ENCODE data around the gene FOSL2. TPM values are rescaled to one million over a fixed set of nuclear protein-coding genes. Genes with fewer than 3 reads are reported as not detected.

Gene FOSL2
- polyA plus RNA-seq, 1 donor (not counting 4 experiments of a cell fraction or from before 2014, with no cell fraction given) = 24.1 TPM

DNA sequence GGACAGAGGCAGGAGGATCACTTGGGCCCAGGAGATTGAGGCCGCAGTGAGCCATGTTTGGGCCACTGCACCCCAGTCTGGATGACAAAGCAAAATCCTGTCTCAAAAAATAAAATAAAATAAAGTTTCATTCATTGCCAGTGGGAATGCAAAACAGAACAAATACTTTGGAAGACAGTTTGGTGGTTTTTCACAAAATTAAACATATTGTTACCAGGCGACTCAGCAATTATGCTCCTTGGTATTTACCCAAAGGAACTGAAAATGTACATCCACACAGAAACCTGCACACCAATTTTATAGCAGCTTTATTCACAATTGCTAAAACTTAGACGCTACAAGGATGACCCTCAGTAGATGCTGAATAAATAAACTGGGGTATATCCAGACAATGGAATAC, 35.8 kb downstream of the FOSL2 start:
- no peaks in the 10 kb centered on the region for H3K36me3 ChIP-seq (ENCODE audit: control insufficient read depth in 2 of 2, extremely low read depth in 1 of 2, insufficient read depth in 2 of 2, low read length in 2 of 2)
- H3K79me2 ChIP-seq (ENCODE audit: control insufficient read depth, insufficient read depth, low read length) = no peaks in the 10 kb centered on the region
- no peak overlapping the region for H3K27ac ChIP-seq (ENCODE audit: control insufficient read depth, insufficient read depth, low read length)
- no peak for FAIRE-seq
- no peak for DNase-seq (ENCODE audit: low read depth, low spot score)
- dilution Hi-C loops (cut with MboI; ENCODE audit: extremely low pct_ligation_motif_present, low sequenced_read_pairs) = no loop called here
- H3K9me3 ChIP-seq (ENCODE audit: control insufficient read depth, low read depth, low read length) = peaks cover 5% of the 10 kb centered on the region
- TF ChIP-seq EZH2 (IDR thresholded peaks at IDR 0.05; ENCODE audit: low read length) = no peak
- TF ChIP-seq, protein P1, sequence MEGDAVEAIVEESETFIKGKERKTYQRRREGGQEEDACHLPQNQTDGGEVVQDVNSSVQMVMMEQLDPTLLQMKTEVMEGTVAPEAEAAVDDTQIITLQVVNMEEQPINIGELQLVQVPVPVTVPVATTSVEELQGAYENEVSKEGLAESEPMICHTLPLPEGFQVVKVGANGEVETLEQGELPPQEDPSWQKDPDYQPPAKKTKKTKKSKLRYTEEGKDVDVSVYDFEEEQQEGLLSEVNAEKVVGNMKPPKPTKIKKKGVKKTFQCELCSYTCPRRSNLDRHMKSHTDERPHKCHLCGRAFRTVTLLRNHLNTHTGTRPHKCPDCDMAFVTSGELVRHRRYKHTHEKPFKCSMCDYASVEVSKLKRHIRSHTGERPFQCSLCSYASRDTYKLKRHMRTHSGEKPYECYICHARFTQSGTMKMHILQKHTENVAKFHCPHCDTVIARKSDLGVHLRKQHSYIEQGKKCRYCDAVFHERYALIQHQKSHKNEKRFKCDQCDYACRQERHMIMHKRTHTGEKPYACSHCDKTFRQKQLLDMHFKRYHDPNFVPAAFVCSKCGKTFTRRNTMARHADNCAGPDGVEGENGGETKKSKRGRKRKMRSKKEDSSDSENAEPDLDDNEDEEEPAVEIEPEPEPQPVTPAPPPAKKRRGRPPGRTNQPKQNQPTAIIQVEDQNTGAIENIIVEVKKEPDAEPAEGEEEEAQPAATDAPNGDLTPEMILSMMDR (optimal IDR thresholded peaks at IDR 0.05 in 1 of 3, IDR thresholded peaks at IDR 0.05 in 1 of 3, conservative IDR thresholded peaks at IDR 0.05 in 1 of 3; ENCODE audit: extremely low read depth in 1 of 3, insufficient read depth in 2 of 3, low read length in 3 of 3) = no peak
- no peaks in the 10 kb centered on the region for H4K20me1 ChIP-seq (ENCODE audit: control insufficient read depth, extremely low read depth, insufficient read depth, low read length)
- H2AFZ ChIP-seq (ENCODE audit: control insufficient read depth, low read length) = no peak overlapping the region
- H3K27me3 ChIP-seq (ENCODE audit: control insufficient read depth, extremely low read depth, insufficient read depth, low read length) = no peaks in the 10 kb centered on the region
- H3K9ac ChIP-seq (ENCODE audit: control insufficient read depth, extremely low read depth, insufficient read depth, low read length) = no peak overlapping the region
- H3K4me2 ChIP-seq (ENCODE audit: control insufficient read depth, extremely low read depth, insufficient read depth, low read depth, low read length) = no peak overlapping the region
- H3K4me1 ChIP-seq (ENCODE audit: control insufficient read depth, extremely low read depth, insufficient read depth, low read length) = no peaks in the 10 kb centered on the region
- no peaks in the 10 kb centered on the region for H3K9me1 ChIP-seq (ENCODE audit: control insufficient read depth, extremely low read depth, insufficient read depth, low read length)
- no peak overlapping the region for H3K4me3 ChIP-seq (ENCODE audit: control insufficient read depth in 2 of 3, extremely low read depth in 1 of 3, insufficient read depth in 2 of 3, low read depth in 1 of 3, low read length in 3 of 3)

DNA sequence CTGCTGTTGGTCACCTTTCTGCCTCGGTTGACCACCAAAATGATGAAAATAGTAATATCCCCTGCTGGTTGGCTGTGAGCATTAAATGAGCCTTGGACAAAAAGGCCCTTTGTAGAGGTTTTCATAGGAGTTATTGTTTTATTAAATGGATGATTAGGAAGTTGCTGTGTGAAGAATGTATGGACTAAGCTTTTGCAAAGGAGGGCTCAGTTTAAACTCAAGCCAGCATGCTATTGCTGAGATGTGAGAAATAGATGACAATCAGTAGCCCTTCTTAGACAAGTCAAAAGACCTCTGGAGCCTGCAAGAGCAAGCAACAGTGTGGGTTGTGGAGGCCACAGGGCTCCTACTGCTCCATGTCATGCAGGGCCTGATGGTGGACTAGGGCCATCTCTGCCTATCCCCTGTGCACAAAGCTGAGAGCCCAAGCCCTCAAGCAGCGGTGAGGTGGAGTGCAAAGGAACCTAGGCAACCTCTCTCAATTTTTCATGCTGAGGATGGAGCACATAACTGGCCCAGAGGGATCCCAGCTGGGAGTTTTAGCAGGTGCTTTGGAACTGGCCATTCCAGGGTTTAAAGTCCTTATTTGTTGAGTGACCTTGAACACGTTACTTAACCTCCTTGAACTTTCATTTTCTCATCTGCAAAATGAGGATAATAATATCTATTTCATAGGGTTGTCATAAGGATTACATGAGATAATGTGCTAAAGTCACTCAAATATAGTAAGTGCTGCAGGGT, 37.1 kb downstream of the FOSL2 start:
- Histone ChIP-seq H3K9me3 (ENCODE audit: control insufficient read depth, low read depth, low read length) (peaks cover 6% of the 10 kb centered on the region), H3K9ac (ENCODE audit: control insufficient read depth, extremely low read depth, insufficient read depth, low read length) (no peak overlapping the region), H3K4me2 (ENCODE audit: control insufficient read depth, extremely low read depth, insufficient read depth, low read depth, low read length) (no peak overlapping the region), H3K36me3 (ENCODE audit: control insufficient read depth in 2 of 2, extremely low read depth in 1 of 2, insufficient read depth in 2 of 2, low read length in 2 of 2) (no peaks in the 10 kb centered on the region), H3K27ac (ENCODE audit: control insufficient read depth, insufficient read depth, low read length) (no peak overlapping the region), H3K27me3 (ENCODE audit: control insufficient read depth, extremely low read depth, insufficient read depth, low read length) (no peaks in the 10 kb centered on the region), H3K4me3 (ENCODE audit: control insufficient read depth in 2 of 3, extremely low read depth in 1 of 3, insufficient read depth in 2 of 3, low read depth in 1 of 3, low read length in 3 of 3) (no peak overlapping the region), H4K20me1 (ENCODE audit: control insufficient read depth, extremely low read depth, insufficient read depth, low read length) (no peaks in the 10 kb centered on the region), H3K4me1 (ENCODE audit: control insufficient read depth, extremely low read depth, insufficient read depth, low read length) (peaks cover 3% of the 10 kb centered on the region), H3K79me2 (ENCODE audit: control insufficient read depth, insufficient read depth, low read length) (no peaks in the 10 kb centered on the region), H3K9me1 (ENCODE audit: control insufficient read depth, extremely low read depth, insufficient read depth, low read length) (no peaks in the 10 kb centered on the region), H2AFZ (ENCODE audit: control insufficient read depth, low read length) (no peak overlapping the region)
- FAIRE-seq = no peak
- dilution Hi-C loops (cut with MboI; ENCODE audit: extremely low pct_ligation_motif_present, low sequenced_read_pairs) = no loop called here
- DNase-seq (ENCODE audit: low read depth, low spot score) = no peak
- TF ChIP-seq, protein P1 (optimal IDR thresholded peaks at IDR 0.05 in 1 of 3, IDR thresholded peaks at IDR 0.05 in 1 of 3, conservative IDR thresholded peaks at IDR 0.05 in 1 of 3; ENCODE audit: extremely low read depth in 1 of 3, insufficient read depth in 2 of 3, low read length in 3 of 3) = no peak
- no peak for TF ChIP-seq EZH2 (IDR thresholded peaks at IDR 0.05; ENCODE audit: low read length)
